PC-3 (cell line): ENCODE data around the gene CASP10. TPM values are rescaled to one million over a fixed set of nuclear protein-coding genes. Genes with fewer than 3 reads are reported as not detected.
A peak's percentile ranks its signal among the peaks of the same experiment; 100 is the strongest.

Experiments
- ATAC-seq: fragments of 200-7000 bp; cut with Tn5 transposase; 2 replicates; pipeline ENCODE4 v1.9.1; 2020; ENCODE audit warnings: mild to moderate bottlenecking, moderate library complexity
- BruUV-seq: library from RNA; stranded (reverse); fragments of 400-500 nt; replicated peaks from 2 replicates; lab custom pipeline; 2021; lab: Mats Ljungman, UMichigan
- CTCF ChIA-PET: fragments of 300-600 bp; sonication (Branson Sonifier 250); formaldehyde crosslinking; loops from one replicate; lab custom pipeline; 2022; ENCODE audit warnings: antibody characterized with exemption; lab: Charles Lee
- POLR2A ChIA-PET: fragments of 300-600 bp; sonication (Branson Sonifier 250); formaldehyde crosslinking; loops from one replicate; lab custom pipeline; 2022; ENCODE audit warnings: antibody characterized with exemption; ENCODE audit not compliant: unreplicated experiment; lab: Charles Lee
- DNase-seq: peaks from one replicate; pipeline ENCODE4 v3.0.0-alpha.2; 2015
- H2AFZ ChIP-seq: fragments of 300-600 bp; sonication (generic); 2 replicates; pipeline ENCODE4 v1.6.0; 2016; ENCODE audit warnings: antibody characterized with exemption, low read length
- H3F3A ChIP-seq: fragments of 300-600 bp; sonication (generic); one replicate; pipeline ENCODE4 v1.6.0; 2017; ENCODE audit warnings: antibody characterized with exemption, low read length, control low read depth, mild to moderate bottlenecking; ENCODE audit not compliant: unreplicated experiment
- H3K27ac ChIP-seq: fragments of 300-600 bp; sonication (generic); 2 replicates; pipeline ENCODE4 v1.5.1; 2016; ENCODE audit warnings: mild to moderate bottlenecking, low read length
- H3K27me3 ChIP-seq: fragments of 300-600 bp; sonication (generic); 2 replicates; pipeline ENCODE4 v1.6.1; 2016; ENCODE audit warnings: low read length, mixed read lengths
- H3K36me3 ChIP-seq: fragments of 300-600 bp; sonication (generic); 2 replicates; pipeline ENCODE4 v1.6.1; 2016; ENCODE audit warnings: low read depth, mixed run types, low read length, mixed read lengths
- H3K4me1 ChIP-seq: fragments of 300-600 bp; sonication (generic); 2 replicates; pipeline ENCODE4 v1.5.1; 2016; ENCODE audit warnings: low read length; ENCODE audit not compliant: insufficient read depth
- H3K4me2 ChIP-seq: fragments of 300-600 bp; sonication (generic); 2 replicates; pipeline ENCODE4 v1.6.0; 2016; ENCODE audit warnings: low read length
- H3K4me3 ChIP-seq: fragments of 300-600 bp; sonication (generic); 2 replicates; pipeline ENCODE4 v1.5.1; 2016; ENCODE audit warnings: mild to moderate bottlenecking, low read length, mixed read lengths
- H3K79me2 ChIP-seq: fragments of 300-600 bp; sonication (generic); 2 replicates; pipeline ENCODE4 v1.6.1; 2017; ENCODE audit warnings: low read length, mixed read lengths
- H3K9ac ChIP-seq: fragments of 300-600 bp; sonication (generic); 2 replicates; pipeline ENCODE4 v1.6.0; 2016; ENCODE audit warnings: mild to moderate bottlenecking, low read length
- H3K9me2 ChIP-seq: fragments of 300-600 bp; sonication (generic); replicated peaks from 2 replicates; pipeline ENCODE4 v1.6.1; 2016; ENCODE audit warnings: mixed run types, low read length, mixed read lengths
- H3K9me3 ChIP-seq: fragments of 300-600 bp; sonication (generic); 2 replicates; pipeline ENCODE4 v1.6.1; 2016; ENCODE audit warnings: low read length, mixed read lengths
- H4K20me1 ChIP-seq: fragments of 300-600 bp; sonication (generic); 2 replicates; pipeline ENCODE4 v1.6.1; 2016; ENCODE audit warnings: low read length, mixed read lengths
- EZH2 ChIP-seq: fragments of 300-600 bp; sonication (generic); IDR thresholded peaks from one replicate; pipeline ENCODE4 v1.6.1; 2017; ENCODE audit warnings: antibody characterized with exemption, mild to moderate bottlenecking, low read length; ENCODE audit not compliant: unreplicated experiment
- EZH2phosphoT487 ChIP-seq: fragments of 300-600 bp; sonication (generic); IDR thresholded peaks from 2 replicates; pipeline ENCODE4 v1.6.1; 2018; ENCODE audit warnings: mild to moderate bottlenecking, antibody characterized with exemption, low read length, borderline replicate concordance
- intact Hi-C: fragments of 100-400 bp; cut with micrococcal nuclease; formaldehyde crosslinking; loops from 2 replicates; pipeline ENCODE4 v1.9.0; 2023
- total RNA-seq: library from RNA; depleted of rRNA; stranded (reverse); fragments of >200 nt; gene quantifications from 2 replicates; pipeline ENCODE4 v1.2.3, GENCODE V29; 2014
- TF ChIP-seq, protein P1 (sequence below): fragments of 300-600 bp; sonication (generic); conservative IDR thresholded peaks from 2 replicates; pipeline ENCODE4 v1.5.1; 2017; ENCODE audit warnings: antibody characterized with exemption, low read depth, mild to moderate bottlenecking, low read length

The CASP10 gene
- total RNA-seq, 1 experiment from 2014 or later = 4.2 TPM

DNA sequence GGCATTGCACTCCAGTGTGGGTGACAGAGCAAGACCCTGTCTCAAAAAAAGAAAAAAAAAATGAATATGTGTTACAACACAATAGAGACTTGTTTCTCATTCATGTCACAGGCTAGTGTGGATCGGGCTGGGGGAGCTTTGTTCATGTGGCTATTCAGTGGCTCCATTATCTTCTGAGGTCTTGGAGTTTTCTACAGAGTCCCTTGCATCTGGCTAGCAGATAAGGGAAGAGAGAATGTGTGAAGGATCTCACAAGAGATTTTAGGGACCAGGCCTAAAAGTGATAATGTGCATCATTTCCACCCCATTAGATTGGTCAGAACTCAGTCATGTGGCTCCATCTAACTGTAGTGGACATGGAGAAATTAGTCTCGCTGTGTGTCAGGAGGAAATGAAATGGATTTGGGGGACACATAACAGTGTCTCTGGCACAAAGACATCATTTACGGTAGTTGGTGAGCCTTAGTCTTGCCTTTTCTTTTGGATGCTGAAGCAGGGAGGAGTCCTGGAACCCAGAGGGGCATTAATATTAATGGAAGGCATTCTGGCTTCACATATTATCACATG is 32.4 kb upstream of the CASP10 start:
- TSS peak; percentile 67 for BruUV-seq
- CTCF ChIA-PET = interaction anchor here (1.0 kb wide), 1 partner anchor 82 kb away, joined by 8 read pairs; no protein-coding TSS in a partner anchor

DNA sequence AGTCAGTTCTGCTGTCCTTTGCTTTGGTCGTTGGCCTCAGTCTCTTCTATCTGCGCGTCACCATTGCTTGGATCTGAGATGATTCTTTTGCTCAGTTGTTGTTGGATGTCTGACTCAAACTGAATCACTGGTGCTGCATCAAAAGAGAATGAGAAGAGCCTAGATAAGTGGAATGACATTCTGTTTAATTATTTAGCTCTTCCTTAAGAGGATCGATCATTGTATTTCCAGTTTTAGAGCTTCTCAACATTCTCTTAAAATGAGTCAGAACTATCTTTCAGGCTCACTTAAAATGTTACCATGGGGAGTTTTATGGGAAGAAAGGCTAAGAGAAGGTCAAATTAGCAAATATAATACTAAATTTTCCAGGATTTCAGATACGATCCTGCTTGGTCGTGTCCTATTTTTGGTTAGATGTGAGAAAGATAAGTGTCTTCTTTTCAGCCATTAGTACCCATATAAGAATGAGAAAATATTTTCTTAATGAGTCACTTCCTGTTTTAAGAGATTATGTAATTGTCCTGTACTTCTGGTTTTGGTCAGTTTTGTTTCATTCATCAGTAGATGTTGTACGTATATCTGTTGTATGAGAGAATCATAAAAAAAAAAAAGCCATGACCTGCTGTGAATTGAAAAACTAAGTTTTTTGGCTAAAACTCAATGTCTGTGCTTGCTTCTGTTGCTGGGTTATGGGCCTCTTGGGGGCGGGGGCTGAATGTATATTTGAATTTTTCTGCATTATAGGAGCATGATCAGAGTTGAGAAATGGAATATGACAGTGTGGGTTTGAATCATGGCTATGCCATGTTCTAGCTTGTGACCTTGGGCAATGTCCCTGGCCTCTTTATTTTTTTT is 31.6 kb upstream of the CASP10 start:
- peaks cover 46% of the 10 kb centered on the region for H3K4me1 ChIP-seq
- peaks cover 4% of the 10 kb centered on the region; the same call in 1 of the 2 replicates for H3K36me3 ChIP-seq
- no peaks in the 10 kb centered on the region for H3K27me3 ChIP-seq
- peak overlapping the region; percentile 89 for H3K27ac ChIP-seq
- peak overlapping the region; percentile 66 for H3K4me2 ChIP-seq
- ChIA-PET CTCF (interaction anchor here (0.8 to 1.0 kb wide), 2 partner anchors 33 to 82 kb away, joined by 4 to 8 read pairs; no protein-coding TSS in a partner anchor), POLR2A (interaction anchor here (1.0 kb wide), 2 partner anchors 34 to 35 kb away, joined by 4 to 9 read pairs; partner anchors contain the start of gene CFLAR)
- peak overlapping the region; percentile 39; the same call in 1 of the 2 replicates for H3K4me3 ChIP-seq
- peak; percentile 91 for DNase-seq
- TSS peak; percentile 32 for BruUV-seq
- peak; percentile 53 for ATAC-seq
- TF ChIP-seq EZH2 = no peak
- TF ChIP-seq, protein P1, sequence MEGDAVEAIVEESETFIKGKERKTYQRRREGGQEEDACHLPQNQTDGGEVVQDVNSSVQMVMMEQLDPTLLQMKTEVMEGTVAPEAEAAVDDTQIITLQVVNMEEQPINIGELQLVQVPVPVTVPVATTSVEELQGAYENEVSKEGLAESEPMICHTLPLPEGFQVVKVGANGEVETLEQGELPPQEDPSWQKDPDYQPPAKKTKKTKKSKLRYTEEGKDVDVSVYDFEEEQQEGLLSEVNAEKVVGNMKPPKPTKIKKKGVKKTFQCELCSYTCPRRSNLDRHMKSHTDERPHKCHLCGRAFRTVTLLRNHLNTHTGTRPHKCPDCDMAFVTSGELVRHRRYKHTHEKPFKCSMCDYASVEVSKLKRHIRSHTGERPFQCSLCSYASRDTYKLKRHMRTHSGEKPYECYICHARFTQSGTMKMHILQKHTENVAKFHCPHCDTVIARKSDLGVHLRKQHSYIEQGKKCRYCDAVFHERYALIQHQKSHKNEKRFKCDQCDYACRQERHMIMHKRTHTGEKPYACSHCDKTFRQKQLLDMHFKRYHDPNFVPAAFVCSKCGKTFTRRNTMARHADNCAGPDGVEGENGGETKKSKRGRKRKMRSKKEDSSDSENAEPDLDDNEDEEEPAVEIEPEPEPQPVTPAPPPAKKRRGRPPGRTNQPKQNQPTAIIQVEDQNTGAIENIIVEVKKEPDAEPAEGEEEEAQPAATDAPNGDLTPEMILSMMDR = no peak
- TF ChIP-seq EZH2phosphoT487 = no peak
- H3K9ac ChIP-seq = peak overlapping the region; percentile 37
- H3K79me2 ChIP-seq = peaks cover 12% of the 10 kb centered on the region
- H2AFZ ChIP-seq = no peak overlapping the region
- no peaks in the 10 kb centered on the region for H4K20me1 ChIP-seq
- H3K9me3 ChIP-seq = no peaks in the 10 kb centered on the region
- intact Hi-C loops = loop anchor here (10.0 kb wide), 1 partner anchor 187 kb away; the partner anchor contains the start of gene ORC2
- peaks cover 21% of the 10 kb centered on the region for H3F3A ChIP-seq
- H3K9me2 ChIP-seq = no peaks in the 10 kb centered on the region

More for the DNA sequence above, 32.4 kb upstream of the CASP10 start:
- Histone ChIP-seq H3K36me3 (peaks cover 4% of the 10 kb centered on the region; the same call in 1 of the 2 replicates), H3K9me3 (no peaks in the 10 kb centered on the region), H3K4me2 (peak overlapping the region; percentile 66), H3K4me3 (peak overlapping the region; percentile 39; the same call in 1 of the 2 replicates), H3F3A (peaks cover 21% of the 10 kb centered on the region), H3K27ac (peak overlapping the region; percentile 89), H2AFZ (no peak overlapping the region), H3K4me1 (peaks cover 46% of the 10 kb centered on the region), H3K27me3 (no peaks in the 10 kb centered on the region), H3K79me2 (peaks cover 12% of the 10 kb centered on the region), H4K20me1 (no peaks in the 10 kb centered on the region), H3K9ac (peak overlapping the region; percentile 37), H3K9me2 (no peaks in the 10 kb centered on the region)
- TF ChIP-seq EZH2 (no peak), EZH2phosphoT487 (no peak)
- TF ChIP-seq, protein P1 = no peak
- POLR2A ChIA-PET = interaction anchor here (1.0 kb wide), 2 partner anchors 33 to 34 kb away, joined by 4 to 9 read pairs; partner anchors contain the start of gene CFLAR
- DNase-seq = no peak
- no peak for ATAC-seq
- intact Hi-C loops = loop anchor here (10.0 kb wide), 1 partner anchor 186 kb away; the partner anchor contains the start of gene ORC2
